H9 (cell line): Measurements from ENCODE around the gene TLDC2. TPM values are rescaled to one million over a fixed set of nuclear protein-coding genes. Genes with fewer than 3 reads are reported as not detected.

ENCODE experiments used
- DNase-seq: peaks from one replicate; pipeline ENCODE4 v3.0.0-alpha.2; 2017
- H2AFZ ChIP-seq: one replicate; pipeline ENCODE4 v1.6.1; 2013; ENCODE audit warnings: mild to moderate bottlenecking, low read length, control low read depth, moderate library complexity
- H2AK5ac ChIP-seq: 2 replicates; pipeline ENCODE4 v1.6.1; 2013; ENCODE audit warnings: low read length, control low read depth, mixed read lengths; ENCODE audit not compliant: insufficient read length
- H2BK120ac ChIP-seq: one replicate; pipeline ENCODE4 v1.6.1; 2013; ENCODE audit warnings: low read depth, mild to moderate bottlenecking, low read length, control low read depth, inconsistent platforms; ENCODE audit not compliant: poor library complexity, severe bottlenecking
- H2BK12ac ChIP-seq: 2 replicates; pipeline ENCODE4 v1.6.1; 2013; ENCODE audit warnings: low read length, control low read depth, mixed read lengths, low read depth; ENCODE audit not compliant: insufficient read length
- H2BK15ac ChIP-seq: 2 replicates; pipeline ENCODE4 v1.6.1; 2013; ENCODE audit warnings: low read depth, low read length, control low read depth
- H2BK20ac ChIP-seq: one replicate; pipeline ENCODE4 v1.6.1; 2013; ENCODE audit warnings: low read depth, mild to moderate bottlenecking, low read length, control low read depth, inconsistent platforms; ENCODE audit not compliant: poor library complexity, severe bottlenecking
- H2BK5ac ChIP-seq: 2 replicates; pipeline ENCODE4 v1.6.1; 2013; ENCODE audit warnings: low read length, control low read depth, mixed read lengths; ENCODE audit not compliant: insufficient read length
- H3K14ac ChIP-seq: 2 replicates; pipeline ENCODE4 v1.6.1; 2013; ENCODE audit warnings: low read length, control low read depth; ENCODE audit not compliant: insufficient read depth
- H3K18ac ChIP-seq: 2 replicates; pipeline ENCODE4 v1.6.1; 2013; ENCODE audit warnings: low read depth, mild to moderate bottlenecking, mixed read lengths, low read length, control low read depth; ENCODE audit not compliant: insufficient read length
- H3K23ac ChIP-seq: 2 replicates; pipeline ENCODE4 v1.6.1; 2013; ENCODE audit warnings: low read length, control low read depth, mixed read lengths, low read depth; ENCODE audit not compliant: insufficient read length
- H3K23me2 ChIP-seq: 2 replicates; pipeline ENCODE4 v1.6.1; 2013; ENCODE audit warnings: low read depth, mild to moderate bottlenecking, mixed read lengths, low read length, control low read depth; ENCODE audit not compliant: insufficient read length, poor library complexity, severe bottlenecking
- H3K27ac ChIP-seq: 2 replicates; pipeline ENCODE4 v1.5.1; 2013; ENCODE audit warnings: low read length, control low read depth, mixed read lengths, low read depth; ENCODE audit not compliant: insufficient read length
- H3K27me3 ChIP-seq: 2 replicates; pipeline ENCODE4 v1.6.1; 2013; ENCODE audit warnings: low read length, control low read depth, inconsistent platforms; ENCODE audit not compliant: insufficient read depth
- H3K4ac ChIP-seq: 2 replicates; pipeline ENCODE4 v1.6.1; 2013; ENCODE audit warnings: low read depth, mild to moderate bottlenecking, control low read depth, inconsistent platforms, low read length, moderate library complexity
- H3K4me1 ChIP-seq: 2 replicates; pipeline ENCODE4 v1.6.1; 2013; ENCODE audit warnings: low read length, control low read depth, inconsistent platforms; ENCODE audit not compliant: insufficient read depth
- H3K4me2 ChIP-seq: 2 replicates; pipeline ENCODE4 v1.6.1; 2013; ENCODE audit warnings: low read length, control low read depth, mixed read lengths; ENCODE audit not compliant: insufficient read length, insufficient read depth
- H3K56ac ChIP-seq: 2 replicates; pipeline ENCODE4 v1.6.1; 2013; ENCODE audit warnings: low read depth, mild to moderate bottlenecking, mixed read lengths, low read length, control low read depth; ENCODE audit not compliant: insufficient read length
- H3K79me1 ChIP-seq: 2 replicates; pipeline ENCODE4 v1.6.1; 2013; ENCODE audit warnings: low read depth, mild to moderate bottlenecking, moderate library complexity, low read length, control low read depth, inconsistent platforms; ENCODE audit not compliant: insufficient read depth, poor library complexity, severe bottlenecking
- H3K79me2 ChIP-seq: 2 replicates; pipeline ENCODE4 v1.6.1; 2013; ENCODE audit warnings: low read length, control low read depth, inconsistent platforms; ENCODE audit not compliant: insufficient read depth
- H3K9ac ChIP-seq: 2 replicates; pipeline ENCODE4 v1.6.1; 2013; ENCODE audit warnings: low read length, control low read depth, mixed read lengths; ENCODE audit not compliant: insufficient read length; ENCODE audit errors: extremely low read depth
- H3K9me3 ChIP-seq: one replicate; pipeline ENCODE4 v1.6.1; 2013; ENCODE audit warnings: low read depth, low read length, inconsistent platforms; ENCODE audit not compliant: control insufficient read depth
- H3T11ph ChIP-seq: one replicate; pipeline ENCODE4 v1.6.1; 2013; ENCODE audit warnings: mild to moderate bottlenecking, low read length, control low read depth, inconsistent platforms
- H4K20me1 ChIP-seq: one replicate; pipeline ENCODE4 v1.6.1; 2013; ENCODE audit not compliant: control insufficient read depth, insufficient read length, insufficient read depth
- H4K5ac ChIP-seq: 2 replicates; pipeline ENCODE4 v1.6.1; 2013; ENCODE audit warnings: low read depth, mild to moderate bottlenecking, mixed read lengths, low read length, control low read depth; ENCODE audit not compliant: insufficient read length
- H4K8ac ChIP-seq: replicated peaks from 2 replicates; pipeline ENCODE4 v1.6.1; 2013; ENCODE audit warnings: low read length, control low read depth, mixed read lengths, low read depth; ENCODE audit not compliant: insufficient read length
- H4K91ac ChIP-seq: 2 replicates; pipeline ENCODE4 v1.6.1; 2013; ENCODE audit warnings: low read depth, mild to moderate bottlenecking, moderate library complexity, mixed read lengths, low read length, control low read depth; ENCODE audit not compliant: insufficient read length
- H3K27ac Mint-ChIP-seq, 3 experiments: 2 replicates in 2 of 3; 3 replicates in 1 of 3; pipeline ENCODE4 v1.8.0; 2020 to 2021; ENCODE audit warnings: mixed read lengths in 3 of 3, mild to moderate bottlenecking in 1 of 3, moderate library complexity in 1 of 3
- H3K27me3 Mint-ChIP-seq: 2 replicates; pipeline ENCODE4 v1.8.0; 2021; ENCODE audit warnings: low read depth, mild to moderate bottlenecking, moderate library complexity, mixed read lengths
- H3K36me3 Mint-ChIP-seq, 3 experiments: 2 replicates in 2 of 3; 3 replicates in 1 of 3; pipeline ENCODE4 v1.8.0; 2020 to 2021; ENCODE audit warnings: low read depth in 3 of 3, mixed read lengths in 3 of 3; ENCODE audit not compliant: insufficient read depth in 1 of 3
- H3K4me1 Mint-ChIP-seq, 2 experiments: 2 replicates each; pipeline ENCODE4 v1.8.0; 2020; ENCODE audit warnings: mixed read lengths in 2 of 2
- H3K4me3 Mint-ChIP-seq, 2 experiments: 2 replicates in 1 of 2; 3 replicates in 1 of 2; pipeline ENCODE4 v1.8.0; 2020 to 2021; ENCODE audit warnings: mild to moderate bottlenecking in 2 of 2, mixed read lengths in 2 of 2, moderate library complexity in 1 of 2
- H3K9me3 Mint-ChIP-seq, 2 experiments: 2 replicates in 1 of 2; 3 replicates in 1 of 2; pipeline ENCODE4 v1.8.0; 2020; ENCODE audit warnings: mild to moderate bottlenecking in 2 of 2, mixed read lengths in 2 of 2, moderate library complexity in 1 of 2
- CTCF ChIP-seq: fragments of 200-600 bp; sonication (generic); conservative IDR thresholded peaks from 3 replicates; pipeline ENCODE4 v1.8.0; 2021; ENCODE audit warnings: antibody characterized with exemption, mild to moderate bottlenecking
- WGBS: extraction: QIAGEN DNeasy Blood & Tissue Kit; methylation state at CpG from one replicate; pipeline ENCODE4 v1.1.7; 2013; ENCODE audit warnings: missing lambda C conversion rate, low lambda C conversion rate, mixed read lengths; ENCODE audit not compliant: insufficient read length; ENCODE audit errors: extremely low coverage; 5-methylcytosine and 5-hydroxymethylcytosine counted together
- total RNA-seq: library from RNA; stranded (reverse); gene quantifications from 2 replicates; pipeline ENCODE4 v1.2.1, GENCODE V29; 2021

The TLDC2 gene
- total RNA-seq, 1 experiment from 2014 or later, result 0.11 TPM

- H2BK120ac ChIP-seq, result no peak overlapping the region
- no peak overlapping the region for H4K8ac ChIP-seq
- H3K9ac ChIP-seq, result no peak overlapping the region
- H2BK5ac ChIP-seq, result no peak overlapping the region
- H2AFZ ChIP-seq, result no peak overlapping the region
- peak overlapping the region; percentile 64 to 79 for H3K4me3 Mint-ChIP-seq
- H3K18ac ChIP-seq, result no peak overlapping the region
- H3K56ac ChIP-seq, result no peak overlapping the region
- H2BK12ac ChIP-seq, result no peak overlapping the region
- no peak overlapping the region for H3K4me2 ChIP-seq
- no CpG with 5 or more reads among the region's 14 CpGs for WGBS
- no peaks in the 10 kb centered on the region for H3K79me1 ChIP-seq
- H3K9me3 Mint-ChIP-seq, result no peaks in the 10 kb centered on the region
- peaks cover 2% of the 10 kb centered on the region; the same call in 1 of the 2 replicates for H3K4me1 ChIP-seq
- no peak overlapping the region; a peak in 1 of 7 replicates for H3K27ac Mint-ChIP-seq
- no peak overlapping the region for H2BK15ac ChIP-seq
- DNase-seq, result no peak
- peaks cover 21% of the 10 kb centered on the region for H3K27me3 Mint-ChIP-seq
- H3K36me3 Mint-ChIP-seq, result peaks cover 0 to 10% (median 7%) of the 10 kb centered on the region in 3 experiments; a peak in 6 of 7 replicates
- no peaks in the 10 kb centered on the region for H3K27me3 ChIP-seq
- H3K23ac ChIP-seq, result no peak overlapping the region
- no peak overlapping the region for H2AK5ac ChIP-seq
- no peaks in the 10 kb centered on the region for H4K20me1 ChIP-seq
- H3K4me1 Mint-ChIP-seq, result peaks cover 44 to 52% of the 10 kb centered on the region in 2 experiments
- H4K91ac ChIP-seq, result no peak overlapping the region
- H3K14ac ChIP-seq, result no peak overlapping the region
- no peak overlapping the region for H2BK20ac ChIP-seq
- no peaks in the 10 kb centered on the region for H3K79me2 ChIP-seq
- H3K9me3 ChIP-seq, result no peaks in the 10 kb centered on the region
- H3T11ph ChIP-seq, result no peak overlapping the region
- H4K5ac ChIP-seq, result no peak overlapping the region
- H3K23me2 ChIP-seq, result peaks cover 3% of the 10 kb centered on the region
- no peak overlapping the region for H3K4ac ChIP-seq
- no peak for TF ChIP-seq CTCF
- H3K27ac ChIP-seq, result no peak overlapping the region
These were observed 14.9 kb upstream of the TLDC2 start for GRCh38 chr20:36860811-36861624.
